ENCODE results near the gene GUK1. TPM values are rescaled to one million over a fixed set of nuclear protein-coding genes. Genes with fewer than 3 reads are reported as not detected.
"Not testable (repeated sequence)": the region's sequence is repeated elsewhere in the genome, so short reads cannot be mapped to it uniquely, and the experiment has no call there.

Gene GUK1
- total RNA-seq, 4 donors from 2014 or later: 384 to 510 (median 421) TPM

DNA sequence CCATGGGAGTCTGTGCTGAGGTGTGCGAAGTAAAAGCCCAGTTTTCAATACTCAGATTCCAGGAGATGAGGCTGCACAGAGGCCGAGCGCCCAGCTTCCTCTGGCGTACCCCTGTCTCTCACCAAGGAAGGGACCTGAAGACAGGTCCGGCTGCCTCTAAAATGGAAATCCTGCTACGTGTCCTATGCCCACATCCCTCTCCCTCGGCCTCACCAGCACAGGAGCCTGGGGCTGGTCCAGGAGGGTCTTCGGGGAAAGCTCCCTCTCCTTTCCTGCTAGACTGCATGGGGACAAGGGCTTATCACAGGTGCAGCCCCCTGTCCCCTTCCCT lies 31.4 kb upstream of the GUK1 start:
- H3K4me3 ChIP-seq: peak overlapping the region; percentile 97

DNA sequence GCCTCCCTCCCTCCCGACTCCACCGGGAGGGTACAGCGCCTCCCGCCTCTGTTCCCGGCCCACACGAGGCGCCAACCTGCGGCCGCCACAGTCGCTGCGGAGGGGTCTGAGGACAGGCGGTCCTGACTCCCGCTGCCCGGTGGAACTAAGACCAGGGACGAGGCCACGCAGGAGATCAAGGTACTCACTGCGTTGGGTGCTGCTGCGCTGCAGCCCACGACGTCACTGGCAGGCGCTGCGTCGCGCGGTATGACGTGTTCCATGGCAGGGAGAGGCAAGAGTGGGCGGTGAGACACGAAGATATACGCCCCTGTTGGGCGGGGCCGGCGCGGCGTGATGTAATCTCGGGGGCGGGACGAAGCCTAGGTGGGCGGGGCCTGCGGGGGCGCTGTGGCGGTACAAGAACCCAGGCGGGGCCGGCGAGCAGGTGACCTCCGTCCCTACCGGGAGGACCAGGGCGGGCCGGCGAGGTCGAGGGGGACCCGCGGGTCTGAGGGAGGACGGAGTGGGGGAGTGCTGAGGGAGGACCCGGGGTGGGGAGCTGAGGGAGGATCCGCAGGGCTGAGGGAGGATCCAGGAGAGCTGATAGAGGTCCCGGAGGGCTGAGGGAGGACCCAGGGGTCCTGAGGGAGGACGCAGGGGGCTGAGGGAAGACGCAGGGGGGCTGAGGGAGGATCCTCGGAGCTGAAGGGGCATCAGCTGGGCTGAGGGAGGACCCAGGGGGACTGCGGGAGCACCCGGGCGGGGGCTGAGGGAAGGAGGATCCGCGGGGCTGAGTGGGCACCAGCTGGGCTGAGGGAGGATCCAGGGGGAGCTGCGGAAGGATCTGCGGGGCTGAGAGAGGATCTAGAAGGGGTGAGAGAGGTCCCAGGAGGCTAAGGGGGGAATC lies 30.8 kb upstream of the GUK1 start, which contains the start of gene MRPL55:
Gene MRPL55 (minus strand): TSS at position 227 of the 889 bp plus-strand sequence. CDS start 1,039 bp downstream, outside the sequence.
- peak within 1 kb of the TSS; percentile 89 for H3K27ac ChIP-seq
- H3K9me3 ChIP-seq: no peaks in the 10 kb centered on the region
- no peak for TF ChIP-seq EP300 (IDR thresholded peaks at IDR 0.05)
- TF ChIP-seq, protein P1, sequence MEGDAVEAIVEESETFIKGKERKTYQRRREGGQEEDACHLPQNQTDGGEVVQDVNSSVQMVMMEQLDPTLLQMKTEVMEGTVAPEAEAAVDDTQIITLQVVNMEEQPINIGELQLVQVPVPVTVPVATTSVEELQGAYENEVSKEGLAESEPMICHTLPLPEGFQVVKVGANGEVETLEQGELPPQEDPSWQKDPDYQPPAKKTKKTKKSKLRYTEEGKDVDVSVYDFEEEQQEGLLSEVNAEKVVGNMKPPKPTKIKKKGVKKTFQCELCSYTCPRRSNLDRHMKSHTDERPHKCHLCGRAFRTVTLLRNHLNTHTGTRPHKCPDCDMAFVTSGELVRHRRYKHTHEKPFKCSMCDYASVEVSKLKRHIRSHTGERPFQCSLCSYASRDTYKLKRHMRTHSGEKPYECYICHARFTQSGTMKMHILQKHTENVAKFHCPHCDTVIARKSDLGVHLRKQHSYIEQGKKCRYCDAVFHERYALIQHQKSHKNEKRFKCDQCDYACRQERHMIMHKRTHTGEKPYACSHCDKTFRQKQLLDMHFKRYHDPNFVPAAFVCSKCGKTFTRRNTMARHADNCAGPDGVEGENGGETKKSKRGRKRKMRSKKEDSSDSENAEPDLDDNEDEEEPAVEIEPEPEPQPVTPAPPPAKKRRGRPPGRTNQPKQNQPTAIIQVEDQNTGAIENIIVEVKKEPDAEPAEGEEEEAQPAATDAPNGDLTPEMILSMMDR (IDR thresholded peaks at IDR 0.05): no peak
- TF ChIP-seq POLR2A (IDR thresholded peaks at IDR 0.05): peak; percentile 54 to 78
- TF ChIP-seq POLR2AphosphoS5 (IDR thresholded peaks at IDR 0.05): peak; percentile 80 to 96 (median 96)
- H3K36me3 ChIP-seq: peaks cover 22% of the 10 kb centered on the region
- peak; percentile 99 for DNase-seq (ENCODE audit: low spot score in 2 of 2)
- peaks cover 24% of the 10 kb centered on the region for H3K4me1 ChIP-seq
- no peaks in the 10 kb centered on the region for H3K27me3 ChIP-seq
- peak within 1 kb of the TSS; percentile 97 for H3K4me3 ChIP-seq
- under 1% methylated on average over 48 of the region's 66 CpGs for WGBS

More for the DNA sequence above, 31.4 kb upstream of the GUK1 start:
- H3K9me3 ChIP-seq: no peaks in the 10 kb centered on the region
- peaks cover 31% of the 10 kb centered on the region for H3K4me1 ChIP-seq
- peak overlapping the region; percentile 89 for H3K27ac ChIP-seq
- H3K27me3 ChIP-seq: no peaks in the 10 kb centered on the region
- no peak for DNase-seq (ENCODE audit: low spot score in 2 of 2)
- peaks cover 22% of the 10 kb centered on the region for H3K36me3 ChIP-seq
- 8% methylated on average over 5 of the region's 8 CpGs for WGBS
- TF ChIP-seq POLR2A (IDR thresholded peaks at IDR 0.05) (no peak), POLR2AphosphoS5 (IDR thresholded peaks at IDR 0.05) (no peak), EP300 (IDR thresholded peaks at IDR 0.05) (no peak)
- TF ChIP-seq, protein P1 (IDR thresholded peaks at IDR 0.05): no peak

DNA sequence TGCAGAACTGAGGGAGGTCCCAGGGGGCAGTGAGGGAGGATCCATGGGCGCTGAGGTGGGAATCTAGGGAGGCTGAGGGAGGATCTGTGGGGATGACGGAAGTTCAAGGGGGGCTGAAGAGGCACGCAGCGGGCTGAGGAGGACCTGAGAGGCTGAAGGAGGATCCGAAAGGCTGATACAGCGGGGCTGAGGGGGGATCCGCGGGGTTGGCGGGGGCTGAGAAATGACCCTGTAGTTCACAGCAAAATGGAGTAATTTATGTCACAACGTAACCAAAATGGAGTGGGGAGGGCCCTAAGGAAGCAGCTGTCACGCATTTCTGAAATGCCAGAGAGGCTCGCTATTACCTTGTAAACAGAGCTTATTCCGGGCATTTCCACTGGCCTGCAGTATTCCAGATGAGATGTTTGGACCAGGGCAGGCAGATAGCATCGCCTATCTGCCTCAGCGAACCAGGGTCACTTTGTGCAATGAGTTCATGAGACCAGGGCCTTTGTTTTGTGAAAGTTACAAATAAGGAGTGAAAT lies 30.1 kb upstream of the GUK1 start:
- DNase-seq (ENCODE audit: low spot score in 2 of 2): no peak
- Histone ChIP-seq H3K27ac (peak overlapping the region; percentile 89), H3K4me1 (peaks cover 23% of the 10 kb centered on the region), H3K36me3 (peaks cover 22% of the 10 kb centered on the region), H3K27me3 (no peaks in the 10 kb centered on the region), H3K9me3 (no peaks in the 10 kb centered on the region), H3K4me3 (peak overlapping the region; percentile 97)
- WGBS: 32% methylated on average over 15 of the region's 15 CpGs
- TF ChIP-seq, protein P1 (IDR thresholded peaks at IDR 0.05): no peak
- TF ChIP-seq POLR2AphosphoS5 (IDR thresholded peaks at IDR 0.05): no peak
- TF ChIP-seq POLR2A (IDR thresholded peaks at IDR 0.05): no peak
- no peak for TF ChIP-seq EP300 (IDR thresholded peaks at IDR 0.05)

DNA sequence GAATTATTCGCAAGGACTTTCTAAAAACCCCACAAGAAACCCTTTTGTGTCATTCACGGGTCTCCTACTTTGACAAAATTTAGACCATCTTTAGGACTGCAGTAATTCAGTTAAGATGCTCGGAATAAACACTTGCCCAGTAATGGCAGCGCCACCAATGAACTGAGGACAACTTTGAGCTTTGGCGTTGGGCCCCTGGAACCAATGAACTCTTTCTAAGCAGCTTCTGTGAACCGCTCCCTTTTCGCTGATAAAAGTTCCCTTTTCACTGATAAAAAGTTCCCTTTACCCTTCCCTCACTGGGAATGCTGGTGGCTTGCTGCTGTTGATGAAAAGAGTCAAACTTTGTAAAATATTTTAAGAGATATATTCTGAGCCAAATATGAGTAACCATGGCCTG lies 29.5 kb upstream of the GUK1 start:
- Histone ChIP-seq H3K4me1 (peaks cover 23% of the 10 kb centered on the region), H3K9me3 (no peaks in the 10 kb centered on the region), H3K4me3 (no peak overlapping the region), H3K27ac (no peak overlapping the region), H3K27me3 (no peaks in the 10 kb centered on the region), H3K36me3 (peaks cover 22% of the 10 kb centered on the region)
- WGBS: 90% methylated on average over 7 of the region's 7 CpGs
- TF ChIP-seq POLR2A (IDR thresholded peaks at IDR 0.05) (no peak), EP300 (IDR thresholded peaks at IDR 0.05) (no peak), POLR2AphosphoS5 (IDR thresholded peaks at IDR 0.05) (no peak)
- TF ChIP-seq, protein P1 (IDR thresholded peaks at IDR 0.05): no peak
- DNase-seq (ENCODE audit: low spot score in 2 of 2): no peak

DNA sequence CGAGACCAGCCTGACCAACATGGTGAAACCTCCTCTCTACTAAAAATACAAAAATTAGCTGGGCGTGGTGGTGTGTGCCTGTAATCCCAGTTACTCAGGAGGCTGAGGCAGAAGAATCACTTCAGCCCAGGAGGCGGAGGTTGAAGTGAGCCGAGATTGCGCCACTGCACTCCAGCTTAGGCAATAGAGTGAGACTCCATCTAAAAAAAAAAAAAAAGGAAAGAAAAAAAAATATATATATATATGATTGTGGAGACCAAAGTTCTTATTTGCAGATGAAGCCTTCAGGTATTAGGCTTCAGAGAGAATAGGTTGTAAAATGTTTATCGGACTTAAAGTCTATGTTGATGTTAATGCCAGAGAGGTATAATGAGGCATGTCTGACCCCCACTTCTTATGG lies 28.8 kb upstream of the GUK1 start:
- WGBS: 92% methylated on average over 6 of the region's 6 CpGs
- H3K4me3 ChIP-seq, H3K9me3 ChIP-seq, H3K27me3 ChIP-seq, H3K27ac ChIP-seq: not testable (repeated sequence)
- H3K36me3 ChIP-seq: peaks cover 15% of the 10 kb centered on the region
- peak in 1 of 2 donors; percentile 47 for DNase-seq (ENCODE audit: low spot score in 2 of 2)
- peaks cover 23% of the 10 kb centered on the region for H3K4me1 ChIP-seq

Data from suprapubic skin (tissue), 4 donors.